SK-N-SH (cell line): ENCODE data around the gene BLOC1S1. TPM values are rescaled to one million over a fixed set of nuclear protein-coding genes. Genes with fewer than 3 reads are reported as not detected.
A peak's percentile ranks its signal among the peaks of the same experiment; 100 is the strongest.

Experiments used
- CTCF ChIA-PET: fragments of 300-600, 350-600 bp; formaldehyde crosslinking; extraction: SDS; loops from one replicate; lab custom pipeline; 2021; lab: Yijun Ruan, JAX
- POLR2A ChIA-PET: fragments of 350-600 bp; sonication (Branson Sonifier 250); formaldehyde crosslinking; extraction: SDS; loops from one replicate; lab custom pipeline; 2020; ENCODE audit warnings: antibody characterized with exemption, inconsistent platforms; lab: Yijun Ruan, JAX
- DNase-seq: peaks from one replicate; pipeline ENCODE4 v3.0.0; 2012
- H2AFZ ChIP-seq: fragments of 200-600 bp; sonication (generic); 2 replicates; pipeline ENCODE4 v1.8.1; 2016; ENCODE audit warnings: antibody characterized with exemption, mild to moderate bottlenecking, low read depth
- H3F3A ChIP-seq: fragments of 200-600 bp; sonication (generic); replicated peaks from 2 replicates; pipeline ENCODE3; 2016; ENCODE audit warnings: antibody characterized with exemption, mild to moderate bottlenecking; ENCODE audit not compliant: insufficient read depth
- H3K27ac ChIP-seq, 2 experiments: fragments of 200-500 bp in 1 of 2; fragments of 200-600 bp in 1 of 2; sonication (Bioruptor generic) in 1 of 2; sonication (generic), shearing (Covaris generic) in 1 of 2; 2 replicates each; pipeline versions ENCODE4 v1.5.1 to v1.6.1; 2014 to 2016; ENCODE audit warnings: low read depth in 2 of 2, inconsistent platforms in 1 of 2, low read length in 1 of 2, mild to moderate bottlenecking in 1 of 2, mixed read lengths in 1 of 2
- H3K27me3 ChIP-seq: fragments of 200-600 bp; sonication (generic), shearing (Covaris generic); 2 replicates; pipeline ENCODE4 v1.6.1; 2016; ENCODE audit warnings: mixed run types; ENCODE audit not compliant: insufficient read depth
- H3K36me3 ChIP-seq, 2 experiments: fragments of 200-500 bp in 1 of 2; fragments of 200-600 bp in 1 of 2; sonication (Bioruptor generic) in 1 of 2; sonication (generic) in 1 of 2; replicated peaks in 1 of 2; 2 replicates each; pipeline versions ENCODE3 to v1.5.1; 2014 to 2016; ENCODE audit warnings: low read length in 1 of 2, mild to moderate bottlenecking in 1 of 2; ENCODE audit not compliant: insufficient read depth in 2 of 2, control insufficient read depth in 1 of 2
- H3K4me1 ChIP-seq, 2 experiments: fragments of 200-500 bp in 1 of 2; fragments of 200-600 bp in 1 of 2; sonication (Bioruptor generic) in 1 of 2; sonication (generic), shearing (Covaris generic) in 1 of 2; 2 replicates each; pipeline versions ENCODE4 v1.5.1 to v1.6.1; 2014 to 2016; ENCODE audit warnings: low read depth in 1 of 2, low read length in 1 of 2, mixed run types in 1 of 2; ENCODE audit not compliant: insufficient read depth in 2 of 2, control insufficient read depth in 1 of 2
- H3K4me2 ChIP-seq: fragments of 200-600 bp; sonication (generic), shearing (Covaris generic); 2 replicates; pipeline ENCODE4 v1.6.1; 2017; ENCODE audit warnings: mixed run types
- H3K4me3 ChIP-seq, 2 experiments: fragments of 200-500 bp in 1 of 2; fragments of 200-600 bp in 1 of 2; sonication (Bioruptor generic) in 1 of 2; sonication (generic), shearing (Covaris generic) in 1 of 2; 2 replicates each; pipeline versions ENCODE4 v1.5.1 to v1.8.1; 2014 to 2016; ENCODE audit warnings: low read depth in 2 of 2, inconsistent platforms in 1 of 2, low read length in 1 of 2, mild to moderate bottlenecking in 1 of 2, mixed read lengths in 1 of 2, moderate library complexity in 1 of 2
- H3K79me2 ChIP-seq: fragments of 200-600 bp; sonication (generic); 2 replicates; pipeline ENCODE4 v1.8.1; 2017; ENCODE audit warnings: mild to moderate bottlenecking; ENCODE audit not compliant: insufficient read depth
- H3K9ac ChIP-seq: fragments of 200-600 bp; sonication (generic); 2 replicates; pipeline ENCODE4 v1.6.1; 2017; ENCODE audit warnings: mixed run types
- H3K9me2 ChIP-seq: fragments of 200-600 bp; sonication (generic); 2 replicates; pipeline ENCODE4 v1.6.1; 2017; ENCODE audit warnings: mixed run types
- H3K9me3 ChIP-seq: fragments of 200-600 bp; sonication (generic); 2 replicates; pipeline ENCODE4 v1.6.1; 2017; ENCODE audit warnings: mixed run types, mild to moderate bottlenecking, moderate library complexity
- H4K20me1 ChIP-seq: fragments of 200-600 bp; sonication (generic); 2 replicates; pipeline ENCODE4 v1.6.1; 2017; ENCODE audit warnings: mild to moderate bottlenecking, mixed run types; ENCODE audit not compliant: insufficient read depth
- ELF1 ChIP-seq: IDR thresholded peaks from 2 replicates; pipeline ENCODE4 v1.4.0; 2012
- EP300 ChIP-seq, 2 experiments: IDR thresholded peaks; 2 replicates each; pipeline versions ENCODE4 v1.4.0 to v1.6.1; 2012; ENCODE audit warnings: borderline replicate concordance in 1 of 2, low read depth in 1 of 2, low read length in 1 of 2
- EZH2phosphoT487 ChIP-seq: fragments of 200-600 bp; sonication (generic); IDR thresholded peaks from 2 replicates; pipeline ENCODE4 v1.6.1; 2017; ENCODE audit warnings: low read depth, mixed run types, mild to moderate bottlenecking, antibody characterized with exemption, moderate library complexity, borderline replicate concordance
- FOXJ3 ChIP-seq: sonication (generic); formaldehyde crosslinking; IDR thresholded peaks from 2 replicates; pipeline ENCODE4 v1.5.1; 2020; ENCODE audit warnings: mild to moderate bottlenecking, missing genetic modification reagents
- FOXM1 ChIP-seq: IDR thresholded peaks from 2 replicates; pipeline ENCODE4 v1.4.0; 2012; ENCODE audit warnings: low read depth, mild to moderate bottlenecking
- MEF2A ChIP-seq: IDR thresholded peaks from 2 replicates; pipeline ENCODE4 v1.4.0; 2012; ENCODE audit warnings: low read depth, borderline replicate concordance
- NFIC ChIP-seq: IDR thresholded peaks from 2 replicates; pipeline ENCODE4 v1.4.0; 2012; ENCODE audit warnings: borderline replicate concordance
- PBX3 ChIP-seq: IDR thresholded peaks from 2 replicates; pipeline ENCODE4; 2012
- POLR2AphosphoS5 ChIP-seq: IDR thresholded peaks from 2 replicates; pipeline ENCODE4 v1.6.1; 2012; ENCODE audit warnings: low read depth, low read length
- RAD21 ChIP-seq: IDR thresholded peaks from 2 replicates; pipeline ENCODE4 v1.6.1; 2012; ENCODE audit warnings: mild to moderate bottlenecking, low read length
- SMC3 ChIP-seq: IDR thresholded peaks from 2 replicates; pipeline ENCODE4 v1.6.1; 2012; ENCODE audit warnings: low read depth, low read length, improper control_type of control experiment
- YY1 ChIP-seq: IDR thresholded peaks from 2 replicates; pipeline ENCODE4 v1.4.0; 2012; ENCODE audit warnings: low read depth, mild to moderate bottlenecking
- WGBS: methylation state at CpG from one replicate; pipeline ENCODE4 v1.1.6; 2017; ENCODE audit warnings: low lambda C conversion rate; 5-methylcytosine and 5-hydroxymethylcytosine counted together
- polyA plus RNA-seq, 3 experiments: library from polyadenylated mRNA; depleted of rRNA; stranded (reverse); fragments of >200 nt; gene quantifications; 2 replicates each; pipeline ENCODE4 v1.2.3, GENCODE V29; 2012
- TF ChIP-seq, protein P1 (sequence below): IDR thresholded peaks from 2 replicates; pipeline ENCODE4 v1.4.0; 2012; ENCODE audit warnings: low read depth
- TF ChIP-seq, protein P2 (sequence below): IDR thresholded peaks from 2 replicates; pipeline ENCODE4 v1.4.0; 2012; ENCODE audit warnings: low read depth, borderline replicate concordance

BLOC1S1 gene
- polyA plus RNA-seq, 1 of the 3 experiments (the other 2 are of a cell fraction) = 331 TPM

- CTCF ChIA-PET = interaction anchor here (1.2 to 14.4 kb wide), 6 partner anchors 13 to 254 kb away, joined by 3 to 358 read pairs (median 6); partner anchors contain the start of genes BLOC1S1, CD63 and RDH5
- peak overlapping the region; percentile 60; the same call in 1 of the 2 replicates for H3K9ac ChIP-seq
- DNase-seq = no peak
- no peaks in the 10 kb centered on the region for H3K27me3 ChIP-seq
- H3F3A ChIP-seq = peaks cover 23% of the 10 kb centered on the region
- no peaks in the 10 kb centered on the region for H4K20me1 ChIP-seq
- peak overlapping the region; percentile 90 for H3K4me2 ChIP-seq
- peak overlapping the region; percentile 95 for H2AFZ ChIP-seq
- H3K36me3 ChIP-seq = peaks cover 3% of the 10 kb centered on the region in 2 experiments
- H3K9me2 ChIP-seq = no peaks in the 10 kb centered on the region
- H3K27ac ChIP-seq = peak overlapping the region; percentile 50 to 70; a peak in 2 of 4 replicates
- H3K9me3 ChIP-seq = no peaks in the 10 kb centered on the region
- WGBS = 47% methylated on average over 3 of the region's 3 CpGs
- peaks cover 14 to 42% of the 10 kb centered on the region in 2 experiments for H3K4me1 ChIP-seq
- H3K79me2 ChIP-seq = no peaks in the 10 kb centered on the region
- TF ChIP-seq PBX3 = no peak
- TF ChIP-seq EP300 (IDR thresholded peaks at IDR 0.05; ENCODE audit: borderline replicate concordance in 1 of 2, low read depth in 1 of 2, low read length in 1 of 2) = no peak
- no peak for TF ChIP-seq SMC3
- TF ChIP-seq ELF1 = no peak
- TF ChIP-seq, protein P1, sequence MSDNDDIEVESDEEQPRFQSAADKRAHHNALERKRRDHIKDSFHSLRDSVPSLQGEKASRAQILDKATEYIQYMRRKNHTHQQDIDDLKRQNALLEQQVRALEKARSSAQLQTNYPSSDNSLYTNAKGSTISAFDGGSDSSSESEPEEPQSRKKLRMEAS = no peak
- no peak for TF ChIP-seq FOXM1
- TF ChIP-seq YY1 = no peak
- no peak for TF ChIP-seq POLR2AphosphoS5
- TF ChIP-seq FOXJ3 (CRISPR knock-in tag) = no peak
- TF ChIP-seq MEF2A = no peak
- no peak for TF ChIP-seq EZH2phosphoT487
- TF ChIP-seq NFIC = no peak
- TF ChIP-seq, protein P2, sequence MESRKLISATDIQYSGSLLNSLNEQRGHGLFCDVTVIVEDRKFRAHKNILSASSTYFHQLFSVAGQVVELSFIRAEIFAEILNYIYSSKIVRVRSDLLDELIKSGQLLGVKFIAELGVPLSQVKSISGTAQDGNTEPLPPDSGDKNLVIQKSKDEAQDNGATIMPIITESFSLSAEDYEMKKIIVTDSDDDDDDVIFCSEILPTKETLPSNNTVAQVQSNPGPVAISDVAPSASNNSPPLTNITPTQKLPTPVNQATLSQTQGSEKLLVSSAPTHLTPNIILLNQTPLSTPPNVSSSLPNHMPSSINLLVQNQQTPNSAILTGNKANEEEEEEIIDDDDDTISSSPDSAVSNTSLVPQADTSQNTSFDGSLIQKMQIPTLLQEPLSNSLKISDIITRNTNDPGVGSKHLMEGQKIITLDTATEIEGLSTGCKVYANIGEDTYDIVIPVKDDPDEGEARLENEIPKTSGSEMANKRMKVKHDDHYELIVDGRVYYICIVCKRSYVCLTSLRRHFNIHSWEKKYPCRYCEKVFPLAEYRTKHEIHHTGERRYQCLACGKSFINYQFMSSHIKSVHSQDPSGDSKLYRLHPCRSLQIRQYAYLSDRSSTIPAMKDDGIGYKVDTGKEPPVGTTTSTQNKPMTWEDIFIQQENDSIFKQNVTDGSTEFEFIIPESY = no peak
- no peak for TF ChIP-seq RAD21
- TF ChIP-seq, all 33 proteins: peak for 0
- POLR2A ChIA-PET = interaction anchor here (0.9 kb wide), 1 partner anchor 13 kb away, joined by 3 read pairs; the partner anchor contains the start of gene CD63
- H3K4me3 ChIP-seq = peak overlapping the region; percentile 43 to 60
Observed at GRCh38 chr12:55741931-55742680, 26.3 kb downstream of the BLOC1S1 start.
